ENCODE results near the gene PRR4. TPM values are rescaled to one million over a fixed set of nuclear protein-coding genes. Genes with fewer than 3 reads are reported as not detected.

The PRR4 gene
- total RNA-seq, 3 donors from 2014 or later (not counting 1 experiment from before 2014, with no cell fraction given), result 3.0 to 8.1 (median 3.6) TPM

DNA sequence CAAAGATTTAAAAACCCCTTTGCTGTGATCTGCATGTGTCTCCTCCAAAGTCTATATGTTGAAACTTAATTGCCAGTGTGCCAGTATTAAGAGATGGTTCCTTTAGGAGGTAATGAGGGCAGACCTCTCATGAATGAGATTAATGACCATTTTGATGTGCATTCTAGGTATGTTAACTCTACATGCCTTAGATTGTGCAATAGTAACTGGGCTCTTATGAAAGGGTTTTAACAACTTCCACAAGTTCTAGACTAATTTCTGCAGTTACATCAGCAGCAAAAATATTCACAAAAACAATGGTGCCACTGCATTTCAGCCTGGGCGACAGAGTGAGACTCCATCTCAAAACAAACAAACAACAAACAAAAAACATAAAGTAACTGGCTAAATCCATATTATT lies 19.3 kb downstream of the PRR4 start:
- 78% methylated on average over 1 of the region's 1 CpG for WGBS (ENCODE audit: insufficient coverage)
- H3K27me3 ChIP-seq (ENCODE audit: control insufficient read depth, insufficient read depth, low read length), result no peaks in the 10 kb centered on the region
- ATAC-seq (no peak), DNase-seq (no peak)
- no peak overlapping the region for H3K27ac ChIP-seq (ENCODE audit: low read length)
- no peak overlapping the region for H3K4me3 ChIP-seq (ENCODE audit: low read length)
- H3K27ac Mint-ChIP-seq, result no peak overlapping the region
- H3K4me1 Mint-ChIP-seq, result no peaks in the 10 kb centered on the region
- TF ChIP-seq, protein P1, sequence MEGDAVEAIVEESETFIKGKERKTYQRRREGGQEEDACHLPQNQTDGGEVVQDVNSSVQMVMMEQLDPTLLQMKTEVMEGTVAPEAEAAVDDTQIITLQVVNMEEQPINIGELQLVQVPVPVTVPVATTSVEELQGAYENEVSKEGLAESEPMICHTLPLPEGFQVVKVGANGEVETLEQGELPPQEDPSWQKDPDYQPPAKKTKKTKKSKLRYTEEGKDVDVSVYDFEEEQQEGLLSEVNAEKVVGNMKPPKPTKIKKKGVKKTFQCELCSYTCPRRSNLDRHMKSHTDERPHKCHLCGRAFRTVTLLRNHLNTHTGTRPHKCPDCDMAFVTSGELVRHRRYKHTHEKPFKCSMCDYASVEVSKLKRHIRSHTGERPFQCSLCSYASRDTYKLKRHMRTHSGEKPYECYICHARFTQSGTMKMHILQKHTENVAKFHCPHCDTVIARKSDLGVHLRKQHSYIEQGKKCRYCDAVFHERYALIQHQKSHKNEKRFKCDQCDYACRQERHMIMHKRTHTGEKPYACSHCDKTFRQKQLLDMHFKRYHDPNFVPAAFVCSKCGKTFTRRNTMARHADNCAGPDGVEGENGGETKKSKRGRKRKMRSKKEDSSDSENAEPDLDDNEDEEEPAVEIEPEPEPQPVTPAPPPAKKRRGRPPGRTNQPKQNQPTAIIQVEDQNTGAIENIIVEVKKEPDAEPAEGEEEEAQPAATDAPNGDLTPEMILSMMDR (IDR thresholded peaks at IDR 0.05), result no peak
- no peaks in the 10 kb centered on the region for H3K9me3 ChIP-seq (ENCODE audit: control insufficient read depth, insufficient read depth, low read length)
- intact Hi-C loops (cut with micrococcal nuclease), result no loop called here
- no peaks in the 10 kb centered on the region for H3K36me3 Mint-ChIP-seq
- H3K27me3 Mint-ChIP-seq (ENCODE audit: low read depth in 2 of 2), result no peaks in the 10 kb centered on the region
- no peaks in the 10 kb centered on the region for H3K36me3 ChIP-seq (ENCODE audit: control insufficient read depth, insufficient read depth, low read length)
- H3K9me3 Mint-ChIP-seq, result no peaks in the 10 kb centered on the region
- no peak overlapping the region for H3K4me3 Mint-ChIP-seq
- H3K4me1 ChIP-seq (ENCODE audit: control insufficient read depth, insufficient read depth, low read length), result no peaks in the 10 kb centered on the region

DNA sequence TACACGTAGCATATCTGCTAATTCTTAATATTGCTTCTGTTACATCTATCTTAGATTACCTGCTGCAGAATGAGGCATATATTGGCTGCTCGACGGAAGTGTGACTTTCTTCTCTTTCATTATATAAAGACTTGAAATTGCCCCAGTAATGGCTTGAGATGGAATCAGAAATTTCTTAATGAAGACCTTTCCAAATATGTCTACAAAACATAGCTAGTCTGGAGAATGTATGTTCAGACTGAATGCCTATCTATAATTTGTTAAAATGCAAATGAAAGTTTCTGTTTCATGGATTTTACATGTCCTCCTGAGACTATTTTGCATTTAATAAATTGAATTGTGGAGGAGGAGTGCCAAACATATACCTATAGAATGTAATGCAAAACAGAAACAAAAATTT lies 23.0 kb downstream of the PRR4 start, which contains the start of gene TAS2R10:
Gene TAS2R10, minus strand, starts transcription at position 101 of the 400 bp plus-strand sequence. Its CDS starts 89 bp downstream, at position 12.
- Histone ChIP-seq H3K4me1 (ENCODE audit: control insufficient read depth, insufficient read depth, low read length) (no peaks in the 10 kb centered on the region), H3K9me3 (ENCODE audit: control insufficient read depth, insufficient read depth, low read length) (no peaks in the 10 kb centered on the region)
- 88% methylated on average over 1 of the region's 3 CpGs for WGBS (ENCODE audit: insufficient coverage)

GRCh38 chr12:10824957-10825356 lies 24.3 kb downstream of the PRR4 start:
- TF ChIP-seq, protein P1 (IDR thresholded peaks at IDR 0.05), result no peak
- 94% methylated on average over 3 of the region's 3 CpGs for WGBS (ENCODE audit: insufficient coverage)
- no peaks in the 10 kb centered on the region for H3K4me1 ChIP-seq (ENCODE audit: control insufficient read depth, insufficient read depth, low read length)

More for the DNA sequence above, 23.0 kb downstream of the PRR4 start, which contains the start of gene TAS2R10:
- Mint-ChIP-seq H3K27ac (no peak within 1 kb of the TSS), H3K4me3 (no peak within 1 kb of the TSS), H3K27me3 (ENCODE audit: low read depth in 2 of 2) (no peaks in the 10 kb centered on the region), H3K4me1 (no peaks in the 10 kb centered on the region), H3K9me3 (no peaks in the 10 kb centered on the region), H3K36me3 (no peaks in the 10 kb centered on the region)
- TF ChIP-seq, protein P1 (IDR thresholded peaks at IDR 0.05), result no peak
- Histone ChIP-seq H3K36me3 (ENCODE audit: control insufficient read depth, insufficient read depth, low read length) (no peaks in the 10 kb centered on the region), H3K27ac (ENCODE audit: low read length) (no peak within 1 kb of the TSS), H3K4me3 (ENCODE audit: low read length) (no peak within 1 kb of the TSS), H3K27me3 (ENCODE audit: control insufficient read depth, insufficient read depth, low read length) (no peaks in the 10 kb centered on the region)
- DNase-seq (no peak), ATAC-seq (no peak)
- intact Hi-C loops (cut with micrococcal nuclease), result no loop called here

DNA sequence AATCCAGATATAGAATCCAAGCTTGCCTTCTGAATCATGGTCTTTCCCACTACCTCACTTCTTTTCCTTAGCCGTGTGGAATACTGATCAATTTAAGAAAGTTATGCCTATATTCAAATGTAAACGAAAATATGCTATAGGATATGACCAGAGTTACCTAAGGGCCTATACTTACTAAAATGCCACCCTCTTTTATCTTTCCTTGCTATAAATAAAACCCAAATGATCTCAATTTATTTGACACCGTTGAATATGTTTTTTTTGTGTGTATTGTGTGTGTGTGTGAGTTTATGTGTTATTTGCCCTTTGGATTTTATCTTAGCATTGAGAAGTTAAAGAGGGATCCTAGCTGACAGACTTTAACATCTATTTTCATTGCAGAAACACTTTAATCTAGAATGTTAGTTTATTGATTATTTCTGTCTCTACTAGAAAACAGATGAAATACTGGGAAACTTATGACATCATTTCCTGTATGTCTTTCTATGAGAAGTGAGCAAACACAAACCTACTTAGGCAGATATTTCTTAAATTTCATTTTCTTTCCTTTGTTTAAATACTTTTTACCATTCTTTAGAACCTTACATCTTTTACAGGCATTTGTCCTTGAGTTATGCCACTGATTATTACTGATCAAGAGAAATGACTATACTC lies 37.3 kb downstream of the PRR4 start:
- intact Hi-C loops (cut with micrococcal nuclease), result no loop called here
- no CpG with 5 or more reads among the region's 3 CpGs for WGBS (ENCODE audit: insufficient coverage)

More at GRCh38 chr12:10824957-10825356, 24.3 kb downstream of the PRR4 start:
- intact Hi-C loops (cut with micrococcal nuclease), result no loop called here
- Histone ChIP-seq H3K9me3 (ENCODE audit: control insufficient read depth, insufficient read depth, low read length) (no peaks in the 10 kb centered on the region), H3K4me3 (ENCODE audit: low read length) (no peak overlapping the region), H3K36me3 (ENCODE audit: control insufficient read depth, insufficient read depth, low read length) (no peaks in the 10 kb centered on the region), H3K27ac (ENCODE audit: low read length) (no peak overlapping the region), H3K27me3 (ENCODE audit: control insufficient read depth, insufficient read depth, low read length) (no peaks in the 10 kb centered on the region)
- Mint-ChIP-seq H3K4me3 (no peak overlapping the region), H3K27me3 (ENCODE audit: low read depth in 2 of 2) (no peaks in the 10 kb centered on the region), H3K36me3 (no peaks in the 10 kb centered on the region), H3K4me1 (no peaks in the 10 kb centered on the region), H3K9me3 (no peaks in the 10 kb centered on the region), H3K27ac (no peak overlapping the region)
- no peak for ATAC-seq
- no peak for DNase-seq

More for the DNA sequence above, 37.3 kb downstream of the PRR4 start:
- DNase-seq (no peak), ATAC-seq (no peak)
- TF ChIP-seq, protein P1 (IDR thresholded peaks at IDR 0.05), result no peak
- Mint-ChIP-seq H3K27ac (no peak overlapping the region), H3K4me3 (no peak overlapping the region), H3K9me3 (no peaks in the 10 kb centered on the region), H3K27me3 (ENCODE audit: low read depth in 2 of 2) (peaks cover 24 to 75% of the 10 kb centered on the region in 2 donors), H3K4me1 (no peaks in the 10 kb centered on the region), H3K36me3 (no peaks in the 10 kb centered on the region)
- H3K36me3 ChIP-seq (ENCODE audit: control insufficient read depth, insufficient read depth, low read length), result no peaks in the 10 kb centered on the region
- no peak overlapping the region for H3K4me3 ChIP-seq (ENCODE audit: low read length)
- peaks cover 15% of the 10 kb centered on the region for H3K27me3 ChIP-seq (ENCODE audit: control insufficient read depth, insufficient read depth, low read length)
- H3K9me3 ChIP-seq (ENCODE audit: control insufficient read depth, insufficient read depth, low read length), result no peaks in the 10 kb centered on the region
- H3K4me1 ChIP-seq (ENCODE audit: control insufficient read depth, insufficient read depth, low read length), result no peaks in the 10 kb centered on the region
- no peak overlapping the region for H3K27ac ChIP-seq (ENCODE audit: low read length)

All from natural killer cell (primary cell).